Fibroblast of lung (primary cell): ENCODE results near the gene CLEC17A. TPM values are rescaled to one million over a fixed set of nuclear protein-coding genes. Genes with fewer than 3 reads are reported as not detected.

ENCODE experiments used
- DNase-seq, 2 donors: peaks; one replicate each; pipeline versions ENCODE4 v3.0.0 to v3.0.0-alpha.2; 2010; ENCODE audit warnings: low read depth in 2 of 2
- H2AFZ ChIP-seq: 2 replicates; pipeline ENCODE4 v1.5.1; 2012; ENCODE audit warnings: low read length, control low read depth, inconsistent platforms
- H3K27ac ChIP-seq: 2 replicates; pipeline ENCODE4 v1.5.1; 2011; ENCODE audit warnings: low read length, control low read depth; ENCODE audit not compliant: insufficient read depth
- H3K27me3 ChIP-seq: 2 replicates; pipeline ENCODE4 v1.5.1; 2011; ENCODE audit warnings: mild to moderate bottlenecking, low read length; ENCODE audit not compliant: control insufficient read depth, insufficient read depth
- H3K36me3 ChIP-seq: 2 replicates; pipeline ENCODE4 v1.5.1; 2011; ENCODE audit warnings: low read length; ENCODE audit not compliant: control insufficient read depth, insufficient read depth
- H3K4me1 ChIP-seq: 2 replicates; pipeline ENCODE4 v1.5.1; 2011; ENCODE audit warnings: low read length; ENCODE audit not compliant: control insufficient read depth, insufficient read depth; ENCODE audit errors: extremely low read depth
- H3K4me2 ChIP-seq: 2 replicates; pipeline ENCODE4 v1.5.1; 2011; ENCODE audit warnings: low read length, control low read depth; ENCODE audit not compliant: insufficient read depth; ENCODE audit errors: extremely low read depth
- H3K4me3 ChIP-seq, 4 experiments: fragments of 200-600 bp in 1 of 4; sonication (generic) in 1 of 4; replicated peaks in 1 of 4; 2 replicates each; pipeline ENCODE4 v1.5.1; 2011 to 2016; ENCODE audit warnings: low read length in 4 of 4, low read depth in 3 of 4, mild to moderate bottlenecking in 3 of 4, control low read depth in 2 of 4, inconsistent platforms in 1 of 4, mixed read lengths in 1 of 4; ENCODE audit not compliant: insufficient read depth in 1 of 4; ENCODE audit errors: control extremely low read depth in 1 of 4
- H3K79me2 ChIP-seq: 2 replicates; pipeline ENCODE4 v1.5.1; 2012; ENCODE audit warnings: mild to moderate bottlenecking, low read length, inconsistent platforms; ENCODE audit not compliant: control insufficient read depth, insufficient read depth
- H3K9ac ChIP-seq: 2 replicates; pipeline ENCODE4 v1.5.1; 2011; ENCODE audit warnings: mild to moderate bottlenecking, low read length, control low read depth; ENCODE audit not compliant: insufficient read depth
- H3K9me3 ChIP-seq: 2 replicates; pipeline ENCODE4 v1.5.1; 2012; ENCODE audit warnings: low read depth, low read length; ENCODE audit not compliant: control insufficient read depth, insufficient read depth
- H4K20me1 ChIP-seq: 2 replicates; pipeline ENCODE4 v1.5.1; 2011; ENCODE audit warnings: low read length; ENCODE audit not compliant: control insufficient read depth, insufficient read depth; ENCODE audit errors: extremely low read depth
- EZH2 ChIP-seq: IDR thresholded peaks from 2 replicates; pipeline ENCODE4 v1.5.1; 2012; ENCODE audit warnings: low read length, control low read depth, mild to moderate bottlenecking; ENCODE audit errors: missing control alignments
- polyA plus RNA-seq, 2 donors: library from polyadenylated mRNA; depleted of rRNA in 1 of 2; stranded (reverse) in 1 of 2; unstranded in 1 of 2; fragments of >200 nt; gene quantifications; 2 replicates each; pipeline ENCODE4 v1.2.1, GENCODE V29; 2011 to 2012; ENCODE audit warnings: missing spikeins in 1 of 2
- total RNA-seq: library from RNA; depleted of rRNA; stranded (reverse); fragments of >200 nt; gene quantifications from 2 replicates; pipeline ENCODE4 v1.2.1, GENCODE V29; 2014
- TF ChIP-seq, protein P1 (sequence below), 2 donors: IDR thresholded peaks in 1 of 2; conservative IDR thresholded peaks in 1 of 2; 1 replicate in 1 of 2; 2 replicates in 1 of 2; pipeline ENCODE4 v1.5.1; 2011 to 2012; ENCODE audit warnings: low read length in 2 of 2, control low read depth in 1 of 2, inconsistent platforms in 1 of 2, low read depth in 1 of 2, mild to moderate bottlenecking in 1 of 2

The CLEC17A gene
- total and polyA plus RNA-seq, 2 donors (not counting 1 experiment from before 2014, with no cell fraction given): 0.03 to 0.17 TPM

DNA sequence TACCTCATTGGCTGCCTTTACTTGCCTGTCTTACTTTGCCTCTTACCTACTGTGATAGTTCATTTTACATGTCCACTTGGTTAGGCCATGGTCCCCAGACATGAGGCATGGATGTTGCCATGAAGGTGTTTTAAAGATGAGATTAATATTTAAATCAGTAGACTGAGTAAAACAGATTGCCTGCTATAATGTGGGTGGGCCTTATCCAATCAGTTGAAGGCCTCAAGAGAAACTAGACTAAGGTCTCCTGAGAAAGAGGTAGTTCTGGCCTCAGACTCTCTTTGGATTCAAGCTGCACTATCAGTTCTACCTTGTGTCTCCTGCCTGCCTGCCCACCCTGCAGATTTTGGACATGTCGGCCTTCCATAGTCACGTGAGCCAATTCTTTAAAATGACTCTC lies 65.6 kb downstream of the CLEC17A start:
- no peak overlapping the region for H2AFZ ChIP-seq
- TF ChIP-seq, protein P1, sequence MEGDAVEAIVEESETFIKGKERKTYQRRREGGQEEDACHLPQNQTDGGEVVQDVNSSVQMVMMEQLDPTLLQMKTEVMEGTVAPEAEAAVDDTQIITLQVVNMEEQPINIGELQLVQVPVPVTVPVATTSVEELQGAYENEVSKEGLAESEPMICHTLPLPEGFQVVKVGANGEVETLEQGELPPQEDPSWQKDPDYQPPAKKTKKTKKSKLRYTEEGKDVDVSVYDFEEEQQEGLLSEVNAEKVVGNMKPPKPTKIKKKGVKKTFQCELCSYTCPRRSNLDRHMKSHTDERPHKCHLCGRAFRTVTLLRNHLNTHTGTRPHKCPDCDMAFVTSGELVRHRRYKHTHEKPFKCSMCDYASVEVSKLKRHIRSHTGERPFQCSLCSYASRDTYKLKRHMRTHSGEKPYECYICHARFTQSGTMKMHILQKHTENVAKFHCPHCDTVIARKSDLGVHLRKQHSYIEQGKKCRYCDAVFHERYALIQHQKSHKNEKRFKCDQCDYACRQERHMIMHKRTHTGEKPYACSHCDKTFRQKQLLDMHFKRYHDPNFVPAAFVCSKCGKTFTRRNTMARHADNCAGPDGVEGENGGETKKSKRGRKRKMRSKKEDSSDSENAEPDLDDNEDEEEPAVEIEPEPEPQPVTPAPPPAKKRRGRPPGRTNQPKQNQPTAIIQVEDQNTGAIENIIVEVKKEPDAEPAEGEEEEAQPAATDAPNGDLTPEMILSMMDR (conservative IDR thresholded peaks at IDR 0.05 in 1 of 2, IDR thresholded peaks at IDR 0.05 in 1 of 2; ENCODE audit: low read depth in 1 of 2, low read length in 2 of 2): no peak
- TF ChIP-seq EZH2: no peak
- H3K27ac ChIP-seq: no peak overlapping the region
- no peak overlapping the region for H3K9ac ChIP-seq
- H3K4me3 ChIP-seq: no peak overlapping the region
- no peaks in the 10 kb centered on the region for H3K4me1 ChIP-seq
- H3K4me2 ChIP-seq: no peak overlapping the region
- H3K36me3 ChIP-seq: no peaks in the 10 kb centered on the region
- H3K27me3 ChIP-seq: no peaks in the 10 kb centered on the region
- no peaks in the 10 kb centered on the region for H3K9me3 ChIP-seq
- no peak for DNase-seq
- H4K20me1 ChIP-seq: no peaks in the 10 kb centered on the region
- H3K79me2 ChIP-seq: no peaks in the 10 kb centered on the region

DNA sequence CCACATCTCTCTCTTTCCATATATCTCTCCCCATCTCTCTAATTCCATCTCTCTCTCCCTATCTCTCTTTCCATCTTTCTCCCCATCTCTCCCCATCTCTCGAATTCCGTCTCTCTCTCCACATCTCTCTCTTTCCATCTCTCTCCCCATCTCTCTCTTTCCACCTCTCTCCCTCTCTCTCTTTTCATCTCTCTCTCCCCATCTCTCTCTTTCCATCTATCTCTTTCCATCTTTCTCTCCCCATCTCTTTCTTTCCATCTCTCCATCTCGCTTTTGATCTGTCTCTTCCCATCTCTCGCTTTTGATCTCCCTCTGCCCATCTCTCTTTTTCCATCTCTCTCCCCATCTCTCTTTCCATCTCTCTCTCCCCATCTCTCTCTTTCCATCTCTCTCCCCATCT lies 66.1 kb downstream of the CLEC17A start:
- Histone ChIP-seq H3K36me3 (no peaks in the 10 kb centered on the region), H3K79me2 (no peaks in the 10 kb centered on the region), H4K20me1 (no peaks in the 10 kb centered on the region), H3K27me3 (no peaks in the 10 kb centered on the region), H3K4me3 (no peak overlapping the region), H2AFZ (no peak overlapping the region), H3K9ac (no peak overlapping the region), H3K4me2 (no peak overlapping the region), H3K9me3 (no peaks in the 10 kb centered on the region), H3K4me1 (no peaks in the 10 kb centered on the region), H3K27ac (no peak overlapping the region)
- TF ChIP-seq, protein P1 (conservative IDR thresholded peaks at IDR 0.05 in 1 of 2, IDR thresholded peaks at IDR 0.05 in 1 of 2; ENCODE audit: low read depth in 1 of 2, low read length in 2 of 2): no peak
- TF ChIP-seq EZH2: no peak
- no peak for DNase-seq

DNA sequence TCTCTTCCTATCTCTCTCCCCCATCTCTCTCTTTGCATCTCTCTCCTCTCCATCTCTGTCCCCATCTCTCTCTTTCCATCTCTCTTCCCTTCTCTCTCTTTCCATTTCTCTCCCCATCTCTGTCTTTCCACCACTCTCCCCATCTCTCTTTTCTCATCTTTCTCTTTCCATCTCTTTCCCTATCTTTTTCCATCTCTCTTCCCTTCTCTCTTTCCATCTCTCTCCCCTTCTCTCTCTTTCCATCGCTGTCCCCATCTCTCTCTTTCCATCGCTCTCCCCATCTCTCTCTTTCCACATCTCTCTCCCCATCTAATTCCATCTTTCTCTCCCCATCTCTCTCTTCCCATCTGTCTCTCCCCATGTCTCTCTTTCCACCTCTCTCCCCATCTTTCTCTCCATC lies 67.3 kb downstream of the CLEC17A start:
- no peak overlapping the region for H3K9ac ChIP-seq
- H3K4me3 ChIP-seq: no peak overlapping the region
- no peaks in the 10 kb centered on the region for H3K36me3 ChIP-seq
- no peak for DNase-seq
- no peaks in the 10 kb centered on the region for H3K9me3 ChIP-seq
- H2AFZ ChIP-seq: no peak overlapping the region
- TF ChIP-seq, protein P1 (conservative IDR thresholded peaks at IDR 0.05 in 1 of 2, IDR thresholded peaks at IDR 0.05 in 1 of 2; ENCODE audit: low read depth in 1 of 2, low read length in 2 of 2): no peak
- no peak for TF ChIP-seq EZH2
- H3K4me2 ChIP-seq: no peak overlapping the region
- H3K27me3 ChIP-seq: no peaks in the 10 kb centered on the region
- H3K27ac ChIP-seq: no peak overlapping the region
- no peaks in the 10 kb centered on the region for H3K4me1 ChIP-seq
- no peaks in the 10 kb centered on the region for H4K20me1 ChIP-seq
- H3K79me2 ChIP-seq: no peaks in the 10 kb centered on the region
